IPS-18a (cell line): Measurements from ENCODE around the gene TMEM131.
"Not testable (repeated sequence)": the region's sequence is repeated elsewhere in the genome, so short reads cannot be mapped to it uniquely, and the experiment has no call there.

Source experiments
- H3K27ac ChIP-seq: one replicate; pipeline ENCODE4 v1.5.1; 2013; ENCODE audit warnings: low read length
- H3K27me3 ChIP-seq: one replicate; pipeline ENCODE4 v1.6.1; 2013; ENCODE audit warnings: mild to moderate bottlenecking, low read length; ENCODE audit not compliant: control insufficient read depth, insufficient read depth
- H3K36me3 ChIP-seq: one replicate; pipeline ENCODE4 v1.6.1; 2013; ENCODE audit warnings: low read depth, low read length; ENCODE audit not compliant: control insufficient read depth
- H3K4me1 ChIP-seq: one replicate; pipeline ENCODE4 v1.6.1; 2013; ENCODE audit warnings: low read depth, low read length; ENCODE audit not compliant: control insufficient read depth
- H3K4me3 ChIP-seq: one replicate; pipeline ENCODE4 v1.5.1; 2013; ENCODE audit warnings: low read length
- H3K9ac ChIP-seq: one replicate; pipeline ENCODE4 v1.6.1; 2013; ENCODE audit warnings: mild to moderate bottlenecking, low read length, moderate library complexity
- H3K9me3 ChIP-seq: one replicate; pipeline ENCODE4 v1.6.1; 2013; ENCODE audit warnings: low read depth, low read length; ENCODE audit not compliant: control insufficient read depth

TMEM131 gene

GRCh38 chr2:97901862-97902261 lies 93.9 kb downstream of the TMEM131 start:
- no peaks in the 10 kb centered on the region for H3K27me3 ChIP-seq
- H3K36me3 ChIP-seq = no peaks in the 10 kb centered on the region
- H3K9me3 ChIP-seq = no peaks in the 10 kb centered on the region
- H3K27ac ChIP-seq = no peak overlapping the region
- no peak overlapping the region for H3K9ac ChIP-seq
- no peak overlapping the region for H3K4me3 ChIP-seq
- H3K4me1 ChIP-seq = no peaks in the 10 kb centered on the region

- Histone ChIP-seq H3K4me3 (no peak overlapping the region), H3K9me3 (no peaks in the 10 kb centered on the region), H3K36me3 (no peaks in the 10 kb centered on the region), H3K4me1 (no peaks in the 10 kb centered on the region), H3K27me3 (no peaks in the 10 kb centered on the region), H3K27ac (no peak overlapping the region), H3K9ac (no peak overlapping the region)
These were observed 94.9 kb downstream of the TMEM131 start for GRCh38 chr2:97900806-97901205.

GRCh38 chr2:97893042-97893441 lies 102.7 kb downstream of the TMEM131 start:
- not testable (repeated sequence) for H3K9ac ChIP-seq, H3K9me3 ChIP-seq, H3K27me3 ChIP-seq, H3K4me3 ChIP-seq, H3K27ac ChIP-seq, H3K36me3 ChIP-seq
- peaks cover 10% of the 10 kb centered on the region for H3K4me1 ChIP-seq

- Histone ChIP-seq H3K27me3 (no peaks in the 10 kb centered on the region), H3K36me3 (no peaks in the 10 kb centered on the region), H3K9me3 (no peaks in the 10 kb centered on the region), H3K4me3 (no peak overlapping the region), H3K27ac (no peak overlapping the region), H3K4me1 (peaks cover 10% of the 10 kb centered on the region), H3K9ac (no peak overlapping the region)
These were observed 104.1 kb downstream of the TMEM131 start for GRCh38 chr2:97891611-97892010.

- H3K36me3 ChIP-seq = peaks cover 8% of the 10 kb centered on the region
- H3K27ac ChIP-seq = no peak overlapping the region
- H3K9ac ChIP-seq = no peak overlapping the region
- H3K27me3 ChIP-seq = no peaks in the 10 kb centered on the region
- H3K9me3 ChIP-seq = no peaks in the 10 kb centered on the region
- H3K4me1 ChIP-seq = peaks cover 10% of the 10 kb centered on the region
- H3K4me3 ChIP-seq = no peak overlapping the region
These were observed 106.6 kb downstream of the TMEM131 start for GRCh38 chr2:97889156-97889555.

- Histone ChIP-seq H3K9me3 (no peaks in the 10 kb centered on the region), H3K27me3 (no peaks in the 10 kb centered on the region), H3K4me1 (no peaks in the 10 kb centered on the region), H3K27ac (no peak overlapping the region), H3K4me3 (no peak overlapping the region), H3K36me3 (peaks cover 8% of the 10 kb centered on the region), H3K9ac (no peak overlapping the region)
These were observed 109.9 kb downstream of the TMEM131 start for GRCh38 chr2:97885841-97886240.

GRCh38 chr2:97880334-97880733 lies 115.4 kb downstream of the TMEM131 start:
- H3K27me3 ChIP-seq = no peaks in the 10 kb centered on the region
- no peak overlapping the region for H3K27ac ChIP-seq
- H3K9ac ChIP-seq = no peak overlapping the region
- no peaks in the 10 kb centered on the region for H3K36me3 ChIP-seq
- H3K4me3 ChIP-seq = no peak overlapping the region
- no peaks in the 10 kb centered on the region for H3K9me3 ChIP-seq
- H3K4me1 ChIP-seq = no peaks in the 10 kb centered on the region

GRCh38 chr2:97878865-97879264 lies 116.9 kb downstream of the TMEM131 start:
- no peaks in the 10 kb centered on the region for H3K9me3 ChIP-seq
- no peak overlapping the region for H3K4me3 ChIP-seq
- H3K27ac ChIP-seq = no peak overlapping the region
- H3K9ac ChIP-seq = no peak overlapping the region
- no peaks in the 10 kb centered on the region for H3K27me3 ChIP-seq
- H3K4me1 ChIP-seq = no peaks in the 10 kb centered on the region
- no peaks in the 10 kb centered on the region for H3K36me3 ChIP-seq

GRCh38 chr2:97878317-97878716 lies 117.4 kb downstream of the TMEM131 start:
- H3K27me3 ChIP-seq, H3K9me3 ChIP-seq, H3K4me1 ChIP-seq, H3K9ac ChIP-seq, H3K4me3 ChIP-seq, H3K36me3 ChIP-seq, H3K27ac ChIP-seq: not testable (repeated sequence)

- Histone ChIP-seq H3K9me3 (no peaks in the 10 kb centered on the region), H3K9ac (no peak overlapping the region), H3K27me3 (no peaks in the 10 kb centered on the region), H3K27ac (no peak overlapping the region), H3K36me3 (no peaks in the 10 kb centered on the region), H3K4me1 (no peaks in the 10 kb centered on the region), H3K4me3 (no peak overlapping the region)
These were observed 124.5 kb downstream of the TMEM131 start for GRCh38 chr2:97871096-97871780.

- no peak overlapping the region for H3K4me3 ChIP-seq
- H3K36me3 ChIP-seq = no peaks in the 10 kb centered on the region
- no peak overlapping the region for H3K9ac ChIP-seq
- H3K27ac ChIP-seq = no peak overlapping the region
- H3K4me1 ChIP-seq = no peaks in the 10 kb centered on the region
- H3K9me3 ChIP-seq = no peaks in the 10 kb centered on the region
- H3K27me3 ChIP-seq = no peaks in the 10 kb centered on the region
These were observed 125.3 kb downstream of the TMEM131 start for GRCh38 chr2:97870396-97870843.

- Histone ChIP-seq H3K9me3 (no peaks in the 10 kb centered on the region), H3K27ac (no peak overlapping the region), H3K9ac (no peak overlapping the region), H3K4me3 (no peak overlapping the region), H3K4me1 (no peaks in the 10 kb centered on the region), H3K27me3 (no peaks in the 10 kb centered on the region), H3K36me3 (no peaks in the 10 kb centered on the region)
These were observed 125.9 kb downstream of the TMEM131 start for GRCh38 chr2:97869722-97870346.
